Neural cell (in vitro differentiated cells): ENCODE results near the gene PEX11A. TPM values are rescaled to one million over a fixed set of nuclear protein-coding genes. Genes with fewer than 3 reads are reported as not detected.

ENCODE experiments used
- H2AFZ ChIP-seq: fragments of 200-600, 300-800 bp; sonication (generic), shearing (Covaris generic); 2 replicates; pipeline ENCODE4 v1.6.0; 2014; ENCODE audit warnings: low read depth, mild to moderate bottlenecking, antibody characterized with exemption, low read length, moderate library complexity
- H3F3A ChIP-seq: fragments of 200-600 bp; shearing (Covaris generic); 2 replicates; pipeline ENCODE4 v1.6.1; 2016; ENCODE audit warnings: mild to moderate bottlenecking, moderate library complexity, mixed read lengths, antibody characterized with exemption, low read length; ENCODE audit not compliant: insufficient read depth, poor library complexity, severe bottlenecking
- H3K27ac ChIP-seq: fragments of 200-600, 300-800 bp; sonication (generic), shearing (Covaris generic); 2 replicates; pipeline ENCODE4 v1.5.1; 2014; ENCODE audit warnings: mild to moderate bottlenecking, low read length, moderate library complexity
- H3K27me3 ChIP-seq: fragments of 300-800, 200-600 bp; sonication (generic), shearing (Covaris generic); 2 replicates; pipeline ENCODE4 v1.6.0; 2014; ENCODE audit warnings: mild to moderate bottlenecking, low read depth, low read length, moderate library complexity; ENCODE audit not compliant: insufficient read depth
- H3K36me3 ChIP-seq: fragments of 300-800, 200-600 bp; sonication (generic), shearing (Covaris generic); 2 replicates; pipeline ENCODE4 v1.5.1; 2014; ENCODE audit warnings: mild to moderate bottlenecking, antibody characterized with exemption, low read length, moderate library complexity; ENCODE audit not compliant: insufficient read depth
- H3K4me2 ChIP-seq: fragments of 300-800, 200-600 bp; sonication (generic), shearing (Covaris generic); 2 replicates; pipeline ENCODE4 v1.6.0; 2014; ENCODE audit warnings: mild to moderate bottlenecking, low read length
- H3K4me3 ChIP-seq: fragments of 300-800, 200-600 bp; sonication (generic), shearing (Covaris generic); 2 replicates; pipeline ENCODE4 v1.5.1; 2014; ENCODE audit warnings: mild to moderate bottlenecking, low read length, moderate library complexity
- H3K79me2 ChIP-seq: fragments of 200-600 bp; shearing (Covaris generic); replicated peaks from 2 replicates; pipeline ENCODE4 v1.6.0; 2014; ENCODE audit warnings: mild to moderate bottlenecking, low read length, moderate library complexity; ENCODE audit not compliant: insufficient read depth
- H3K9ac ChIP-seq: fragments of 300-800, 200-600 bp; sonication (generic), shearing (Covaris generic); 2 replicates; pipeline ENCODE4 v1.6.1; 2016; ENCODE audit warnings: mild to moderate bottlenecking, low read length, mixed read lengths
- H3K9me2 ChIP-seq: fragments of 200-600 bp; shearing (Covaris generic); 2 replicates; pipeline ENCODE4 v1.6.1; 2016; ENCODE audit warnings: mild to moderate bottlenecking, low read length, mixed read lengths; ENCODE audit not compliant: insufficient read depth
- H3K9me3 ChIP-seq: fragments of 200-600, 300-800 bp; sonication (generic), shearing (Covaris generic); 2 replicates; pipeline ENCODE4 v1.6.1; 2016; ENCODE audit warnings: mild to moderate bottlenecking, mixed run types, low read length, moderate library complexity, mixed read lengths
- H4K20me1 ChIP-seq: fragments of 200-600 bp; shearing (Covaris generic); 2 replicates; pipeline ENCODE4 v1.6.1; 2016; ENCODE audit warnings: mild to moderate bottlenecking, mixed run types; ENCODE audit not compliant: insufficient read depth
- EP300 ChIP-seq: fragments of 450-650 bp; conservative IDR thresholded peaks from 2 replicates; pipeline ENCODE4 v1.6.1; 2014; ENCODE audit warnings: antibody characterized with exemption, mild to moderate bottlenecking, moderate library complexity; ENCODE audit not compliant: poor library complexity, severe bottlenecking
- EZH2 ChIP-seq: fragments of 200-600, 300-800 bp; shearing (Covaris generic), sonication (generic); IDR thresholded peaks from 2 replicates; pipeline ENCODE4 v1.6.1; 2014; ENCODE audit warnings: antibody characterized with exemption, low read length, borderline replicate concordance, mild to moderate bottlenecking; ENCODE audit not compliant: insufficient read depth, poor library complexity, severe bottlenecking
- MXI1 ChIP-seq: fragments of 450-650 bp; conservative IDR thresholded peaks from 2 replicates; pipeline ENCODE4 v1.6.1; 2014; ENCODE audit warnings: antibody characterized with exemption, mild to moderate bottlenecking; ENCODE audit not compliant: poor library complexity, severe bottlenecking
- POLR2AphosphoS5 ChIP-seq: IDR thresholded peaks from 2 replicates; pipeline ENCODE4 v1.6.1; 2012
- RAD21 ChIP-seq: fragments of 450-650 bp; conservative IDR thresholded peaks from 2 replicates; pipeline ENCODE4 v1.6.1; 2014; ENCODE audit warnings: antibody characterized with exemption, mild to moderate bottlenecking, moderate library complexity
- SMC3 ChIP-seq: fragments of 450-650 bp; conservative IDR thresholded peaks from 2 replicates; pipeline ENCODE4 v1.6.1; 2014; ENCODE audit warnings: antibody characterized with exemption, mild to moderate bottlenecking, moderate library complexity; ENCODE audit not compliant: poor library complexity
- TAF1 ChIP-seq: IDR thresholded peaks from 2 replicates; pipeline ENCODE4 v1.6.1; 2012; ENCODE audit warnings: low read depth
- polyA plus RNA-seq: library from polyadenylated mRNA; depleted of rRNA; stranded (reverse); fragments of >200 nt; gene quantifications from 2 replicates; pipeline ENCODE4 v1.2.3, GENCODE V29; 2014
- TF ChIP-seq, protein P1 (sequence below): fragments of 450-650 bp; IDR thresholded peaks from 2 replicates; pipeline ENCODE4 v1.5.1; 2014; ENCODE audit warnings: antibody characterized with exemption, mild to moderate bottlenecking, moderate library complexity; ENCODE audit not compliant: poor library complexity, severe bottlenecking
- TF ChIP-seq, protein P2 (sequence below): IDR thresholded peaks from 2 replicates; pipeline ENCODE4 v1.6.1; 2012; ENCODE audit warnings: borderline replicate concordance

Gene PEX11A
- polyA plus RNA-seq, 1 donor from 2014 or later: 13.6 TPM

DNA sequence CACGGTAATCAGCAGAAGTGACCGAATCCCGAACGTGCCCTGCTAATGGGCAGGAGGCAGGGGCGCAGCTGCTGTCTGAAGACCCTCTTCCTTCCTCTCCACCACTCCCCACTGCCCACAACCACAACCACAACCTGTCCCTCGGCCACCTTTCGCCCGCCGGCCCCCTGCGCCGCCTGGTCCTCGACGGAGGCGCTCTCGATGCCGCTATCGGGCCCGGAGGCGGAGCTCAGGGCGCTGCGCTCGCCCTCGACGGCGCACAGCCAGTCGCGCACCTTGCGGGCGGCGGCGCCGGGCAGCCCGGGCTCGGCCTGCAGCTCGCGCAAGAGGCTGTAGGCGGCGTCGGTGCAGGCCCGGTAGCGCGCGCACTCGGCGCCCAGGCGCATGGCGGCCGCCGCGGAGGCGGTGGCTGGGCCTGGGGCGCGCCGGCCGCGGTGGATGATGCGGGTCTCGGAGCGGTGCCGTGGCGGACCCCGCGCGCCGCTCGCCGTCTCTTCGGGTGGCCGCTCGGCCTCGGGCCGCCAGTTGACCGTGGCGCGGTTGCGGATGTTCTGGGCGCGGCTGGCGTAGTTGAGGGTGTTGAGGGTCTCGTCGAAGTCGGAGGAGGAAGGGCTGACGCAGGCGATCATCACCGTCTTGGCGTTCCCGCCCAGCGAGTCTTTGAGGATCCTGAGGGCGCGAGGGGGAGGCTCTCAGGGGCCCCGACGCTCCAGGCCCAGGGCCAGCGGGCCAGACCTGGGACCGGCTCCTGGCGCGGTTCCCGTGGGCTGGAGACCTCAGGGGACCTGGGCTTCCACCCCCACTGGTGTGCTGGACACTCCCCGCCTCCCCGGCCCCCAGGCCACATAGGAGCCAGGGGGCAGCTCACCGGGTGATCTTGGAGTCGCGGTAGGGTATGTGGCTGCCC, 42.2 kb downstream of the PEX11A start:
- Histone ChIP-seq H3K4me2 (no peak overlapping the region), H3K27ac (no peak overlapping the region), H3K27me3 (no peaks in the 10 kb centered on the region), H3K36me3 (no peaks in the 10 kb centered on the region), H4K20me1 (no peaks in the 10 kb centered on the region), H2AFZ (no peak overlapping the region), H3K9ac (no peak overlapping the region), H3F3A (no peaks in the 10 kb centered on the region), H3K9me3 (no peaks in the 10 kb centered on the region), H3K4me3 (no peak overlapping the region), H3K9me2 (no peaks in the 10 kb centered on the region), H3K79me2 (no peaks in the 10 kb centered on the region)
- no peak for TF ChIP-seq EP300
- TF ChIP-seq, protein P1, sequence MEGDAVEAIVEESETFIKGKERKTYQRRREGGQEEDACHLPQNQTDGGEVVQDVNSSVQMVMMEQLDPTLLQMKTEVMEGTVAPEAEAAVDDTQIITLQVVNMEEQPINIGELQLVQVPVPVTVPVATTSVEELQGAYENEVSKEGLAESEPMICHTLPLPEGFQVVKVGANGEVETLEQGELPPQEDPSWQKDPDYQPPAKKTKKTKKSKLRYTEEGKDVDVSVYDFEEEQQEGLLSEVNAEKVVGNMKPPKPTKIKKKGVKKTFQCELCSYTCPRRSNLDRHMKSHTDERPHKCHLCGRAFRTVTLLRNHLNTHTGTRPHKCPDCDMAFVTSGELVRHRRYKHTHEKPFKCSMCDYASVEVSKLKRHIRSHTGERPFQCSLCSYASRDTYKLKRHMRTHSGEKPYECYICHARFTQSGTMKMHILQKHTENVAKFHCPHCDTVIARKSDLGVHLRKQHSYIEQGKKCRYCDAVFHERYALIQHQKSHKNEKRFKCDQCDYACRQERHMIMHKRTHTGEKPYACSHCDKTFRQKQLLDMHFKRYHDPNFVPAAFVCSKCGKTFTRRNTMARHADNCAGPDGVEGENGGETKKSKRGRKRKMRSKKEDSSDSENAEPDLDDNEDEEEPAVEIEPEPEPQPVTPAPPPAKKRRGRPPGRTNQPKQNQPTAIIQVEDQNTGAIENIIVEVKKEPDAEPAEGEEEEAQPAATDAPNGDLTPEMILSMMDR: no peak
- TF ChIP-seq MXI1: no peak
- no peak for TF ChIP-seq EZH2
- no peak for TF ChIP-seq TAF1
- TF ChIP-seq RAD21: no peak
- TF ChIP-seq SMC3: no peak
- TF ChIP-seq, protein P2, sequence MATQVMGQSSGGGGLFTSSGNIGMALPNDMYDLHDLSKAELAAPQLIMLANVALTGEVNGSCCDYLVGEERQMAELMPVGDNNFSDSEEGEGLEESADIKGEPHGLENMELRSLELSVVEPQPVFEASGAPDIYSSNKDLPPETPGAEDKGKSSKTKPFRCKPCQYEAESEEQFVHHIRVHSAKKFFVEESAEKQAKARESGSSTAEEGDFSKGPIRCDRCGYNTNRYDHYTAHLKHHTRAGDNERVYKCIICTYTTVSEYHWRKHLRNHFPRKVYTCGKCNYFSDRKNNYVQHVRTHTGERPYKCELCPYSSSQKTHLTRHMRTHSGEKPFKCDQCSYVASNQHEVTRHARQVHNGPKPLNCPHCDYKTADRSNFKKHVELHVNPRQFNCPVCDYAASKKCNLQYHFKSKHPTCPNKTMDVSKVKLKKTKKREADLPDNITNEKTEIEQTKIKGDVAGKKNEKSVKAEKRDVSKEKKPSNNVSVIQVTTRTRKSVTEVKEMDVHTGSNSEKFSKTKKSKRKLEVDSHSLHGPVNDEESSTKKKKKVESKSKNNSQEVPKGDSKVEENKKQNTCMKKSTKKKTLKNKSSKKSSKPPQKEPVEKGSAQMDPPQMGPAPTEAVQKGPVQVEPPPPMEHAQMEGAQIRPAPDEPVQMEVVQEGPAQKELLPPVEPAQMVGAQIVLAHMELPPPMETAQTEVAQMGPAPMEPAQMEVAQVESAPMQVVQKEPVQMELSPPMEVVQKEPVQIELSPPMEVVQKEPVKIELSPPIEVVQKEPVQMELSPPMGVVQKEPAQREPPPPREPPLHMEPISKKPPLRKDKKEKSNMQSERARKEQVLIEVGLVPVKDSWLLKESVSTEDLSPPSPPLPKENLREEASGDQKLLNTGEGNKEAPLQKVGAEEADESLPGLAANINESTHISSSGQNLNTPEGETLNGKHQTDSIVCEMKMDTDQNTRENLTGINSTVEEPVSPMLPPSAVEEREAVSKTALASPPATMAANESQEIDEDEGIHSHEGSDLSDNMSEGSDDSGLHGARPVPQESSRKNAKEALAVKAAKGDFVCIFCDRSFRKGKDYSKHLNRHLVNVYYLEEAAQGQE: no peak
- TF ChIP-seq POLR2AphosphoS5: no peak

DNA sequence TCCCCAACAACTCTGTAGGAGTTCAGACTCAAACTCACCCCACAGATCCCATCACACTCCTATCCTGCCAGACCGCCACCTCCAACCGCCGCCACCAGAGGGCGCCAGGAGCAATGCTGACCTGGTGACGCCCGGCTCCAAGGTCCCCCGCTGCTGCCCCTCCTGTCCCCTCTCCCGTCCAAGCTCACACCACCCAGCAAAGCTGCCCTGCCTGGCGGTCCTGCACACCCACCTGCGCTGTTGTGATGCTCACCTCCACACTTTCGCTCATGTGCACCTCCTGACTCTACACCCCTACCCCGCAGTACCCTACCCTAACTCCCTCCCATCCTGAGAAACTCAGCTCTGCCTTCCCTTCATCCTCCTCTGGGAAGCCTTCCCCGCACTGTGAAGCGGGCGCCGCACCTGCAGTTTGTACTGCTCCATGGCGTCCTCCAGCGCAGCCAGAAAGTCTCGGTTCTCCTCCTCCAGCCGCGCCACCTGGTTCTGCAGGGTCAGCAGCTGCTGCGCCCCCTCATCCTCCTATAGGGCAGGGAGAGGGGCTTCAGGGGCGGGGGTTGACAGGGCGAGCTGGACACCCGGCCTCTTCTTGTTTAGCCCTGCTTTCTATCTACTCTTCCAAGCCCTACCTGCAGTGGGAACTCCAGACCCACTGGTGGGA, 43.2 kb downstream of the PEX11A start:
- H2AFZ ChIP-seq: no peak overlapping the region
- TF ChIP-seq SMC3: peak; percentile 33
- TF ChIP-seq, protein P1: peak; percentile 56
- TF ChIP-seq RAD21: no peak
- TF ChIP-seq EP300: no peak
- TF ChIP-seq TAF1: no peak
- TF ChIP-seq, protein P2: no peak
- H3K4me3 ChIP-seq: no peak overlapping the region
- H3K9me3 ChIP-seq: no peaks in the 10 kb centered on the region
- no peaks in the 10 kb centered on the region for H4K20me1 ChIP-seq
- no peak overlapping the region for H3K4me2 ChIP-seq
- H3K36me3 ChIP-seq: no peaks in the 10 kb centered on the region
- H3K27ac ChIP-seq: no peak overlapping the region
- no peaks in the 10 kb centered on the region for H3F3A ChIP-seq
- no peaks in the 10 kb centered on the region for H3K9me2 ChIP-seq
- no peaks in the 10 kb centered on the region for H3K27me3 ChIP-seq
- no peaks in the 10 kb centered on the region for H3K79me2 ChIP-seq
- H3K9ac ChIP-seq: no peak overlapping the region
